Aorta (tissue), 5 donors: ENCODE results near the gene CYP17A1. TPM values are rescaled to one million over a fixed set of nuclear protein-coding genes. Genes with fewer than 3 reads are reported as not detected.

Experiments used
- ATAC-seq: fragments of 200-7000 bp; cut with Tn5 transposase; one replicate; pipeline ENCODE4 v1.9.1; 2022; ENCODE audit warnings: moderate library complexity; ENCODE audit not compliant: low FRiP score
- DNase-seq, 2 donors: peaks; one replicate each; pipeline ENCODE4 v3.0.0-alpha.2; 2020
- H3K27ac ChIP-seq, 2 donors: one replicate each; pipeline ENCODE4 v1.5.1; 2013; ENCODE audit warnings: low read length in 2 of 2, mild to moderate bottlenecking in 2 of 2, moderate library complexity in 2 of 2, control low read depth in 1 of 2, inconsistent platforms in 1 of 2, low read depth in 1 of 2
- H3K27me3 ChIP-seq, 2 donors: one replicate each; pipeline ENCODE4 v1.6.1; 2013; ENCODE audit warnings: control low read depth in 1 of 2, low read length in 1 of 2, mild to moderate bottlenecking in 1 of 2, moderate library complexity in 1 of 2; ENCODE audit not compliant: insufficient read depth in 2 of 2, control insufficient read depth in 1 of 2
- H3K36me3 ChIP-seq, 2 donors: one replicate each; pipeline ENCODE4 v1.6.1; 2013; ENCODE audit warnings: control low read depth in 1 of 2, low read length in 1 of 2, mild to moderate bottlenecking in 1 of 2; ENCODE audit not compliant: insufficient read depth in 2 of 2, control insufficient read depth in 1 of 2
- H3K4me1 ChIP-seq, 2 donors: one replicate each; pipeline ENCODE4 v1.6.1; 2013; ENCODE audit warnings: low read length in 2 of 2, control low read depth in 1 of 2, mild to moderate bottlenecking in 1 of 2, moderate library complexity in 1 of 2; ENCODE audit not compliant: insufficient read depth in 2 of 2, control insufficient read depth in 1 of 2
- H3K4me3 ChIP-seq, 2 donors: one replicate each; pipeline ENCODE4 v1.5.1; 2013; ENCODE audit warnings: low read length in 2 of 2, control low read depth in 1 of 2, mild to moderate bottlenecking in 1 of 2
- H3K9me3 ChIP-seq: one replicate; pipeline ENCODE4 v1.6.1; 2013; ENCODE audit warnings: mild to moderate bottlenecking, low read length; ENCODE audit not compliant: control insufficient read depth
- WGBS, 2 donors: extraction: QIAGEN DNeasy Blood & Tissue Kit; methylation state at CpG; one replicate each; pipeline ENCODE4 v1.1.7; 2013; 5-methylcytosine and 5-hydroxymethylcytosine counted together
- intact Hi-C, 2 donors: fragments of 100-400 bp; cut with DNase I; formaldehyde crosslinking; loops; one replicate each; pipeline versions ENCODE4 v1.14.2 to v1.15.0; 2022
- long read RNA-seq, 2 donors: library from polyadenylated mRNA; unstranded; transcript quantifications; one replicate each; pipeline ENCODE4 v2.0.0, GENCODE V29; 2020 to 2021
- polyA plus RNA-seq, 2 donors: library from polyadenylated mRNA; stranded (reverse); fragments of 200-250 nt; gene quantifications; one replicate each; pipeline ENCODE4 v1.2.3, GENCODE V29; 2013
- total RNA-seq, 2 donors: library from RNA; stranded (reverse); fragmentation: NEBNext Ultra II Directional; extraction: Animal tissue kit (Norgen Biotek cat#: 25700); gene quantifications; one replicate each; pipeline ENCODE4 v1.2.1, GENCODE V29; 2021
- donor health status: healthy with polysubstance abuse.
- donor health status: Bipolar disorder and iron deficiency.
- donor health status: DM: no; HTN: no; CAD: no.
- donor health status: DM: no; HTN: no; CAD: no.
- donor health status: DM: yes; HTN: yes; CAD: no.

CYP17A1 gene
- total RNA-seq: under 1 TPM in 1 of 2 donors, not detected in 1; 0.55 TPM
- polyA plus RNA-seq: 1 to 10 TPM in 1 of 2 donors, under 1 TPM in 1; 0.25 to 1.3 TPM
- long read RNA-seq, donor 1, partial matches to known transcripts: 0 of 1 reads
- long read RNA-seq, donor 1, other reads (novel, unspliced or antisense): 0 of 1 reads
- long read RNA-seq, donor 2: 0 reads

- Histone ChIP-seq H3K9me3 (no peaks in the 10 kb centered on the region), H3K27ac (no peak within 1 kb of the TSS), H3K4me3 (no peak within 1 kb of the TSS), H3K36me3 (no peaks in the 10 kb centered on the region), H3K4me1 (no peaks in the 10 kb centered on the region), H3K27me3 (no peaks in the 10 kb centered on the region)
- ATAC-seq (no peak), DNase-seq (peak in 1 of 2 donors; percentile 64)
- intact Hi-C loops: loop anchor here (5.0 to 10.0 kb wide), 4 partner anchors 65 to 498 kb away; partner anchors contain the start of gene RPEL1 (in 1 of the 2)
- 32 to 40% methylated on average over 5 of the region's 5 CpGs for WGBS, 2 donors
Measured at GRCh38 chr10:102837230-102837721, at the start of gene CYP17A1. TSS of gene CYP17A1 (minus strand) at chr10:102837413. CDS start at chr10:102837361, 52 bp downstream.

- ATAC-seq (no peak), DNase-seq (no peak)
- no peaks in the 10 kb centered on the region for H3K9me3 ChIP-seq
- peaks cover 0 to 3% of the 10 kb centered on the region in 2 donors for H3K36me3 ChIP-seq
- intact Hi-C loops: no loop called here
- H3K27me3 ChIP-seq: peaks cover 0 to 1% of the 10 kb centered on the region in 2 donors
- no peak overlapping the region for H3K27ac ChIP-seq
- H3K4me1 ChIP-seq: no peaks in the 10 kb centered on the region
- no peak overlapping the region for H3K4me3 ChIP-seq
- 94% methylated on average over 2 of the region's 2 CpGs for WGBS, 2 donors
Measured at GRCh38 chr10:102880256-102880655, 43.0 kb upstream of the CYP17A1 start.

- Histone ChIP-seq H3K27ac (no peak overlapping the region), H3K4me3 (no peak overlapping the region), H3K9me3 (no peaks in the 10 kb centered on the region), H3K4me1 (no peaks in the 10 kb centered on the region), H3K27me3 (peaks cover 0 to 1% of the 10 kb centered on the region in 2 donors), H3K36me3 (peaks cover 0 to 3% of the 10 kb centered on the region in 2 donors)
- intact Hi-C loops: no loop called here
- ATAC-seq (no peak), DNase-seq (no peak)
- 80 to 83% methylated on average over 4 of the region's 4 CpGs for WGBS, 2 donors
Measured at GRCh38 chr10:102878629-102879028, 41.4 kb upstream of the CYP17A1 start.

DNA sequence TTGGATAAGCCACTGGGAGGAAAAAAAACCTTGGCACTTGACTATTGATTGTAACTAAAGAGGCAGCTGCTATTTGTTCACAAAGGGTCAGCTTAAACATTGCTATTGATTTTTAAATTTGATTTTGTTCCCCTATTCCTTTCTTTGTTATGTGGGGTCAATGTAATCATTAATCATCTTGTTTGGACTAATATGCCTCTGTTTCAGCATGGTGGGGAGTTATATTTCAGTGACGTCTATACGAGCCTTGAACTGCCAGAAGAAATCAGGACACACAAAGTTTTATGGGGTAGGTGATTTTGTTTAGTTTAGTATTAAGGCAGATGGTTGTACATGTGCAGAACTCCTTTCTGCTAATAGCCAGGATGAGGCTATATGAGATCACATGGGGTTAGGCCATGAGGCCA, 39.5 kb upstream of the CYP17A1 start:
- peaks cover 0 to 1% of the 10 kb centered on the region in 2 donors for H3K27me3 ChIP-seq
- H3K27ac ChIP-seq: no peak overlapping the region
- DNase-seq (no peak), ATAC-seq (no peak)
- intact Hi-C loops: no loop called here
- H3K4me3 ChIP-seq: no peak overlapping the region
- no peaks in the 10 kb centered on the region for H3K9me3 ChIP-seq
- 81 to 86% methylated on average over 2 of the region's 2 CpGs for WGBS, 2 donors
- H3K36me3 ChIP-seq: peaks cover 0 to 3% of the 10 kb centered on the region in 2 donors
- no peaks in the 10 kb centered on the region for H3K4me1 ChIP-seq

- Histone ChIP-seq H3K27me3 (no peaks in the 10 kb centered on the region), H3K9me3 (no peaks in the 10 kb centered on the region), H3K4me3 (no peak overlapping the region), H3K4me1 (no peaks in the 10 kb centered on the region), H3K27ac (no peak overlapping the region), H3K36me3 (peaks cover 0 to 3% of the 10 kb centered on the region in 2 donors)
- 90 to 94% methylated on average over 4 of the region's 4 CpGs for WGBS, 2 donors
- ATAC-seq: no peak
- DNase-seq: no peak
- intact Hi-C loops: no loop called here
Measured at GRCh38 chr10:102872163-102872562, 35.0 kb upstream of the CYP17A1 start.

- DNase-seq: no peak
- Histone ChIP-seq H3K27me3 (no peaks in the 10 kb centered on the region), H3K4me3 (no peak overlapping the region), H3K36me3 (no peaks in the 10 kb centered on the region), H3K27ac (no peak overlapping the region), H3K9me3 (no peaks in the 10 kb centered on the region), H3K4me1 (no peaks in the 10 kb centered on the region)
- peak; percentile 21 for ATAC-seq
- 90 to 91% methylated on average over 10 of the region's 10 CpGs for WGBS, 2 donors
- intact Hi-C loops: no loop called here
Measured at GRCh38 chr10:102870221-102870620, 33.0 kb upstream of the CYP17A1 start.

GRCh38 chr10:102869258-102870198, 32.3 kb upstream of the CYP17A1 start, which contains the start of gene AS3MT:
TSS of gene AS3MT (plus strand) at chr10:102869470. CDS start at chr10:102869593, 123 bp downstream.
- WGBS, 2 donors: 5 to 7% methylated on average over 48 to 63 of the region's 63 CpGs
- Histone ChIP-seq H3K4me1 (no peaks in the 10 kb centered on the region), H3K27ac (no peak within 1 kb of the TSS), H3K36me3 (no peaks in the 10 kb centered on the region), H3K9me3 (no peaks in the 10 kb centered on the region), H3K4me3 (peak within 1 kb of the TSS; percentile 36 to 70), H3K27me3 (no peaks in the 10 kb centered on the region)
- ATAC-seq (peak; percentile 88), DNase-seq (peak; percentile 61 to 80)
- intact Hi-C loops: no loop called here

GRCh38 chr10:102868911-102869257, 31.7 kb upstream of the CYP17A1 start:
- 4 to 9% methylated on average over 5 of the region's 5 CpGs for WGBS, 2 donors
- Histone ChIP-seq H3K36me3 (no peaks in the 10 kb centered on the region), H3K4me1 (no peaks in the 10 kb centered on the region), H3K27me3 (no peaks in the 10 kb centered on the region), H3K4me3 (peak overlapping the region; percentile 36 to 70), H3K9me3 (no peaks in the 10 kb centered on the region), H3K27ac (no peak overlapping the region)
- DNase-seq: no peak
- intact Hi-C loops: no loop called here
- ATAC-seq: no peak
